AG04449 (cell line): ENCODE measurements around the gene TFDP1.

Source experiments
- CTCF ChIA-PET: fragments of 350-600 bp; formaldehyde crosslinking; extraction: SDS; loops from one replicate; lab custom pipeline; 2021; ENCODE audit warnings: antibody characterized with exemption; lab: Yijun Ruan, JAX
- POLR2A ChIA-PET: fragments of 400-600, 350-600 bp; formaldehyde crosslinking; extraction: SDS; loops from one replicate; lab custom pipeline; 2020; ENCODE audit warnings: antibody characterized with exemption, inconsistent platforms; lab: Yijun Ruan, JAX
- DNase-seq: peaks from one replicate; pipeline ENCODE4 v3.0.0-alpha.2; 2010; ENCODE audit warnings: low read depth, low spot score
- H3K4me3 ChIP-seq: 2 replicates; pipeline ENCODE4 v1.5.1; 2011; ENCODE audit warnings: low read depth, mild to moderate bottlenecking, control low read depth, low read length
- CTCF ChIP-seq: IDR thresholded peaks from one replicate; pipeline ENCODE4 v1.5.1; 2011; ENCODE audit warnings: mild to moderate bottlenecking, moderate library complexity, low read length, control low read depth, inconsistent platforms; ENCODE audit not compliant: insufficient read depth; ENCODE audit errors: missing control alignments

Gene TFDP1

GRCh38 chr13:113538689-113539058 lies 45.9 kb upstream of the TFDP1 start:
- POLR2A ChIA-PET = no interaction called here
- CTCF ChIA-PET = interaction anchor here (1.0 kb wide), 1 partner anchor 23 kb away, joined by 3 read pairs; no protein-coding TSS in a partner anchor

GRCh38 chr13:113539176-113539575 lies 45.4 kb upstream of the TFDP1 start:
- POLR2A ChIA-PET = no interaction called here
- no peak for DNase-seq
- CTCF ChIA-PET = interaction anchor here (1.0 kb wide), 1 partner anchor 23 kb away, joined by 3 read pairs; no protein-coding TSS in a partner anchor
- TF ChIP-seq CTCF = no peak
- H3K4me3 ChIP-seq = no peak overlapping the region

More at GRCh38 chr13:113538689-113539058, 45.9 kb upstream of the TFDP1 start:
- no peak for DNase-seq
- TF ChIP-seq CTCF = no peak
- H3K4me3 ChIP-seq = no peak overlapping the region

GRCh38 chr13:113539822-113540221 lies 44.7 kb upstream of the TFDP1 start:
- CTCF ChIA-PET = no interaction called here
- POLR2A ChIA-PET = no interaction called here
- TF ChIP-seq CTCF = no peak
- H3K4me3 ChIP-seq = no peak overlapping the region
- DNase-seq = no peak

GRCh38 chr13:113540523-113540922 lies 44.0 kb upstream of the TFDP1 start:
- no peak for TF ChIP-seq CTCF
- ChIA-PET CTCF (no interaction called here), POLR2A (no interaction called here)
- no peak overlapping the region for H3K4me3 ChIP-seq
- no peak for DNase-seq

- ChIA-PET CTCF (no interaction called here), POLR2A (no interaction called here)
- TF ChIP-seq CTCF = no peak
- no peak for DNase-seq
- H3K4me3 ChIP-seq = no peak overlapping the region
These were observed 41.7 kb upstream of the TFDP1 start for GRCh38 chr13:113542751-113543424.

GRCh38 chr13:113544071-113544891 lies 40.3 kb upstream of the TFDP1 start:
- POLR2A ChIA-PET = no interaction called here
- no peak for TF ChIP-seq CTCF
- no peak overlapping the region for H3K4me3 ChIP-seq
- CTCF ChIA-PET = no interaction called here
- no peak for DNase-seq
